Limb (tissue), 2 donors: ENCODE results near the gene ACSL5.
"Not testable (repeated sequence)": the region's sequence is repeated elsewhere in the genome, so short reads cannot be mapped to it uniquely, and the experiment has no call there.

Experiments used
- DNase-seq, 2 donors: peaks; one replicate each; pipeline ENCODE4 v3.0.0-alpha.2; 2016; ENCODE audit errors: extremely low spot score in 2 of 2

The ACSL5 gene

GRCh38 chr10:112464074-112464473 lies 90.2 kb downstream of the ACSL5 start:
- DNase-seq: not testable (repeated sequence)

GRCh38 chr10:112465299-112465883 lies 91.5 kb downstream of the ACSL5 start:
- DNase-seq: no peak

- DNase-seq: no peak
These were observed 92.9 kb downstream of the ACSL5 start for GRCh38 chr10:112466802-112467201.

GRCh38 chr10:112467541-112468075 lies 93.7 kb downstream of the ACSL5 start:
- no peak for DNase-seq

- peak in 1 of 2 donors; percentile 68 for DNase-seq
These were observed 98.1 kb downstream of the ACSL5 start for GRCh38 chr10:112471878-112472487.

GRCh38 chr10:112475575-112476218 lies 101.8 kb downstream of the ACSL5 start:
- peak in 1 of 2 donors; percentile 31 for DNase-seq
